ENCODE results near the gene SLC25A34. TPM values are rescaled to one million over a fixed set of nuclear protein-coding genes. Genes with fewer than 3 reads are reported as not detected.

Gene SLC25A34
- total RNA-seq, 3 donors from 2014 or later (not counting 1 experiment from before 2014, with no cell fraction given), result 0.73 to 1.8 (median 1.6) TPM

- DNase-seq, result no peak
- intact Hi-C loops (cut with micrococcal nuclease), result no loop called here
- H3K27ac ChIP-seq (ENCODE audit: low read length), result no peak overlapping the region
- no peak overlapping the region for H3K4me3 Mint-ChIP-seq
- H3K36me3 Mint-ChIP-seq, result no peaks in the 10 kb centered on the region
- TF ChIP-seq CTCF (IDR thresholded peaks at IDR 0.05), result no peak
- no peaks in the 10 kb centered on the region for H3K27me3 Mint-ChIP-seq (ENCODE audit: low read depth in 2 of 2)
- peaks cover 0 to 7% of the 10 kb centered on the region in 2 donors for H3K4me1 Mint-ChIP-seq
- no peaks in the 10 kb centered on the region for H3K9me3 Mint-ChIP-seq
- no peaks in the 10 kb centered on the region for H3K27me3 ChIP-seq (ENCODE audit: control insufficient read depth, insufficient read depth, low read length)
- peaks cover 7% of the 10 kb centered on the region for H3K4me1 ChIP-seq (ENCODE audit: control insufficient read depth, insufficient read depth, low read length)
- no peak for ATAC-seq
- no peak overlapping the region for H3K27ac Mint-ChIP-seq
- no peaks in the 10 kb centered on the region for H3K9me3 ChIP-seq (ENCODE audit: control insufficient read depth, insufficient read depth, low read length)
- 97% methylated on average over 16 of the region's 16 CpGs for WGBS (ENCODE audit: insufficient coverage)
- no peak overlapping the region for H3K4me3 ChIP-seq (ENCODE audit: low read length)
- peaks cover 1% of the 10 kb centered on the region for H3K36me3 ChIP-seq (ENCODE audit: control insufficient read depth, insufficient read depth, low read length)
Measured at GRCh38 chr1:15739259-15739658, 3.2 kb downstream of the SLC25A34 start.

- Histone ChIP-seq H3K4me1 (ENCODE audit: control insufficient read depth, insufficient read depth, low read length) (peaks cover 7% of the 10 kb centered on the region), H3K36me3 (ENCODE audit: control insufficient read depth, insufficient read depth, low read length) (no peaks in the 10 kb centered on the region), H3K9me3 (ENCODE audit: control insufficient read depth, insufficient read depth, low read length) (no peaks in the 10 kb centered on the region), H3K27ac (ENCODE audit: low read length) (no peak overlapping the region), H3K27me3 (ENCODE audit: control insufficient read depth, insufficient read depth, low read length) (no peaks in the 10 kb centered on the region), H3K4me3 (ENCODE audit: low read length) (no peak overlapping the region)
- DNase-seq (no peak), ATAC-seq (no peak)
- Mint-ChIP-seq H3K9me3 (no peaks in the 10 kb centered on the region), H3K27ac (no peak overlapping the region), H3K27me3 (ENCODE audit: low read depth in 2 of 2) (no peaks in the 10 kb centered on the region), H3K36me3 (no peaks in the 10 kb centered on the region), H3K4me1 (peaks cover 0 to 7% of the 10 kb centered on the region in 2 donors), H3K4me3 (no peak overlapping the region)
- 89% methylated on average over 7 of the region's 7 CpGs for WGBS (ENCODE audit: insufficient coverage)
- no peak for TF ChIP-seq CTCF (IDR thresholded peaks at IDR 0.05)
- intact Hi-C loops (cut with micrococcal nuclease), result no loop called here
Measured at GRCh38 chr1:15739745-15740144, 3.7 kb downstream of the SLC25A34 start.

DNA sequence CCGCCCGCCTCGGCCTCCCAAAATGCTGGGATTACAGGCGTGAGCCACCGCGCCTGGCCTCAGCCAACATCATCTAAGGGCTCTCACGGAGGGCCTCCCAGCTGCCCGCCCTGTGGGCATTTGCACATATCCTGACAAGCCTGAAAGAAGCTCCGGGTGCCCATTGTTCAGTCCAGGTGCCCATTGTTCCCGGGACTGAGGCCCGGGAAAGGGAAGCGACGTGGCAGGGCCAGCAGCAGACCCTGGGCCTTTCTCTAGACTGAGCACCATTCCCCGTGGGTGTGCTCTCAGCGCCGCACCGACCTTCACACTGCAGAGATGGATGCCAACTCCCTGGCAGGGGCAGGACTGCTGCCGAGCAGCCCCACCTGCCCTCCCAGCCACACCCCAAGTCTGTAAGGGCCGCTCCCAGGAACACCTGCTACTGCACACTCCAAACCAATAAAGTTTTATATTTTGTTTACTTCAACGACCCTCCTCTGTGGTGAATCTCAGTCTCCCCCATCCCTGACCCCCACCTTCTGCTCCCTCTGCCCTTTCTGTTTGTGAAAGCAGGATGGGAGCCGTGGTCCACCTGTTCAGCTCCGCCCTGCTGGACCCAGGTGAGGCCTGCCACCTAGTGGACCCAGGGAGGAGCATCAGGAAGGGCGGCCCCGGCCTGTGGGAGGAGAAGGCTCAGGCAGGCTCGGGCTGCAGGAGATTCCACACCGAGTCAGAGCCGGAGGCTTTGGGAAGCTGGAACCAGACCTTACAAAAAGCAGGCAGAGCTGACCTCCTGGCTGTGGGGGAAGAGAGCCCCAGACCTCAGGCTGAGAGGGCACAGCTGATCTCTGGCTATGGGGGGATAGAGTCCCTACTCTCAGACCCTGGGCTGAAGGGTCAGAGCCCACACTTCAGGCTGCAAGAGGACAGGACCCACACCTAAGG is 5.1 kb downstream of the SLC25A34 start:
- intact Hi-C loops (cut with micrococcal nuclease), result no loop called here
- Mint-ChIP-seq H3K4me1 (peaks cover 0 to 7% of the 10 kb centered on the region in 2 donors), H3K4me3 (no peak overlapping the region), H3K9me3 (no peaks in the 10 kb centered on the region), H3K36me3 (no peaks in the 10 kb centered on the region), H3K27ac (peak overlapping the region in 1 of 2 donors; percentile 33), H3K27me3 (ENCODE audit: low read depth in 2 of 2) (no peaks in the 10 kb centered on the region)
- no peaks in the 10 kb centered on the region for H3K36me3 ChIP-seq (ENCODE audit: control insufficient read depth, insufficient read depth, low read length)
- peaks cover 7% of the 10 kb centered on the region for H3K4me1 ChIP-seq (ENCODE audit: control insufficient read depth, insufficient read depth, low read length)
- H3K27me3 ChIP-seq (ENCODE audit: control insufficient read depth, insufficient read depth, low read length), result no peaks in the 10 kb centered on the region
- no peaks in the 10 kb centered on the region for H3K9me3 ChIP-seq (ENCODE audit: control insufficient read depth, insufficient read depth, low read length)
- TF ChIP-seq CTCF (IDR thresholded peaks at IDR 0.05), result peak; percentile 37
- ATAC-seq (peak; percentile 52 to 86 (median 76)), DNase-seq (peak; percentile 32 to 77)
- H3K27ac ChIP-seq (ENCODE audit: low read length), result no peak overlapping the region
- WGBS (ENCODE audit: insufficient coverage), result 65% methylated on average over 27 of the region's 27 CpGs
- no peak overlapping the region for H3K4me3 ChIP-seq (ENCODE audit: low read length)
